Activated CD4-positive, alpha-beta T cell treated with anti-CD3 and anti-CD28 coated beads for 36 hours (primary cell): Measurements from ENCODE around the gene FXYD5. TPM values are rescaled to one million over a fixed set of nuclear protein-coding genes. Genes with fewer than 3 reads are reported as not detected.
A peak's percentile ranks its signal among the peaks of the same experiment; 100 is the strongest.

Experiments used
- ATAC-seq: fragments of 200-7000 bp; cut with Tn5 transposase; one replicate; pipeline ENCODE4 v1.10.0; 2021; ENCODE audit warnings: mild to moderate bottlenecking, moderate library complexity
- CTCF ChIA-PET: fragments of 350-600 bp; sonication (Branson Sonifier 250); formaldehyde crosslinking; loops from one replicate; lab custom pipeline; 2021; ENCODE audit warnings: antibody characterized with exemption; lab: Charles Lee
- POLR2A ChIA-PET: fragments of 350-600 bp; sonication (Branson Sonifier 250); formaldehyde crosslinking; loops from one replicate; lab custom pipeline; 2021; ENCODE audit warnings: antibody characterized with exemption, inconsistent platforms; lab: Charles Lee
- DNase-seq: peaks from one replicate; pipeline ENCODE4 v3.0.0-alpha.2; 2020
- H3K27ac Mint-ChIP-seq: one replicate; pipeline ENCODE4 v1.8.0; 2021; ENCODE audit warnings: mixed read lengths
- H3K27me3 Mint-ChIP-seq: one replicate; pipeline ENCODE4 v1.8.0; 2021; ENCODE audit warnings: mixed read lengths
- H3K36me3 Mint-ChIP-seq: one replicate; pipeline ENCODE4 v1.8.0; 2021; ENCODE audit warnings: low read depth, mixed read lengths
- H3K4me1 Mint-ChIP-seq: one replicate; pipeline ENCODE4 v1.8.0; 2021; ENCODE audit warnings: mixed read lengths
- H3K4me3 Mint-ChIP-seq: one replicate; pipeline ENCODE4 v1.8.0; 2021; ENCODE audit warnings: mild to moderate bottlenecking, moderate library complexity, mixed read lengths
- H3K9me3 Mint-ChIP-seq: one replicate; pipeline ENCODE4 v1.8.0; 2021; ENCODE audit warnings: low read depth, mixed read lengths
- intact Hi-C, 2 experiments: fragments of 100-400 bp; cut with DNase I in 1 of 2; cut with micrococcal nuclease in 1 of 2; formaldehyde crosslinking; loops; one replicate each; pipeline versions ENCODE4 v1.14.2 to v1.15.1; 2022 to 2024; cut with DNase I, micrococcal nuclease
- total RNA-seq, 2 experiments: library from RNA; stranded (reverse); gene quantifications; one replicate each; pipeline ENCODE4 v1.2.3, GENCODE V29; 2021

The FXYD5 gene
- total RNA-seq, 2 experiments from 2014 or later, result 261 to 358 TPM

DNA sequence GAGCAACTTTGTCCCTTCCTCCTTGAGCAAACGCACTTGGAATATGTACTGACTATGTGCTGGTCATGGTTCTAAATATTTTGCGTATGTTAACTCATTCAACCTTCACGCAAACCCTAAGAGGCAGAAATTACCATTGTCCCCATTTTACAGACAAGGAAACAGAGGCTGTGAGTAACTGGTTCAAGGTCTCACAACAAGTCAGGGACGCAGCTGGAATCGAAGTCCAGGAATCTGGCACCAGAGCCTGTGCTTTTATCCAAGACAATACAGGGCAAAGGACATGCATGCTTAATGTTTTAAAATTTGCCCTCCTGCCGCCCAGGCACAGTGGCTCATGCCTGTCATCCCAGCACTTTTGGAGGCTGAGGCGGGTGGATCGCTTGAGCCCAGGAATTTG is 5.1 kb downstream of the FXYD5 start:
- intact Hi-C loops, result loop anchor here in 1 of 2 experiments (10.0 kb wide), 1 partner anchor 485 kb away; the partner anchor contains the start of genes COX6B1 and ETV2
- peaks cover 95% of the 10 kb centered on the region for H3K36me3 Mint-ChIP-seq
- ATAC-seq, result no peak
- peak overlapping the region; percentile 32 for H3K27ac Mint-ChIP-seq
- peaks cover 45% of the 10 kb centered on the region for H3K4me1 Mint-ChIP-seq
- no peak overlapping the region for H3K4me3 Mint-ChIP-seq
- ChIA-PET POLR2A (no interaction called here), CTCF (interaction anchor here (0.8 to 0.9 kb wide), 2 partner anchors 98 to 123 kb away, joined by 3 read pairs; partner anchors contain the start of gene HAMP)
- H3K27me3 Mint-ChIP-seq, result no peaks in the 10 kb centered on the region
- H3K9me3 Mint-ChIP-seq, result peaks cover 26% of the 10 kb centered on the region
- DNase-seq, result no peak

GRCh38 chr19:35160629-35161433 is 6.3 kb downstream of the FXYD5 start:
- no peak for DNase-seq
- Mint-ChIP-seq H3K4me3 (no peak overlapping the region), H3K4me1 (peaks cover 48% of the 10 kb centered on the region), H3K27ac (peak overlapping the region; percentile 29), H3K36me3 (peaks cover 100% of the 10 kb centered on the region), H3K27me3 (no peaks in the 10 kb centered on the region), H3K9me3 (peaks cover 32% of the 10 kb centered on the region)
- ChIA-PET POLR2A (interaction anchor here (0.7 kb wide), 1 partner anchor 14 kb away, joined by 5 read pairs; no protein-coding TSS in a partner anchor), CTCF (interaction anchor here (2.5 kb wide), 1 partner anchor 20 kb away, joined by 8 read pairs; no protein-coding TSS in a partner anchor)
- intact Hi-C loops, result no loop called here
- peak; percentile 17 for ATAC-seq

DNA sequence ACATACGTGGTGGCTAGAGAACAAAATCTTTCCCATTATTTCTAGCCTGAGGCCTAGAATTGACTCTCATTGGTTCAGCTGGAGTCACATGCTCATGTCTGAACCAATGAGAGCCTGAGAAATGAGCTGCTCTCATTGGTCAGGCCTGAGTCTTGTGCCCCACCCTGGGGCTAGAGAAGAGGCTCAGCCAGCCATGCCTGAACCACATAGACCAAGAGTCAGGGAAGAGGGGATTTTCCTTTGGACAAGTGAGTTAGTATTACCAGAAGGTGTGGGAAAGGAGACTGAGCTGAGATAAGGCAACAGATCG is 6.9 kb downstream of the FXYD5 start:
- ChIA-PET POLR2A (interaction anchor here (0.7 kb wide), 1 partner anchor 15 kb away, joined by 5 read pairs; no protein-coding TSS in a partner anchor), CTCF (interaction anchor here (2.5 kb wide), 1 partner anchor 20 kb away, joined by 8 read pairs; no protein-coding TSS in a partner anchor)
- peaks cover 100% of the 10 kb centered on the region for H3K36me3 Mint-ChIP-seq
- ATAC-seq (peak; percentile 33), DNase-seq (no peak)
- no peak overlapping the region for H3K4me3 Mint-ChIP-seq
- H3K27ac Mint-ChIP-seq, result peak overlapping the region; percentile 29
- intact Hi-C loops, result no loop called here
- H3K27me3 Mint-ChIP-seq, result no peaks in the 10 kb centered on the region
- peaks cover 47% of the 10 kb centered on the region for H3K4me1 Mint-ChIP-seq
- peaks cover 38% of the 10 kb centered on the region for H3K9me3 Mint-ChIP-seq

- Mint-ChIP-seq H3K36me3 (peaks cover 100% of the 10 kb centered on the region), H3K4me1 (peaks cover 47% of the 10 kb centered on the region), H3K27me3 (no peaks in the 10 kb centered on the region), H3K4me3 (no peak overlapping the region), H3K27ac (peak overlapping the region; percentile 51), H3K9me3 (peaks cover 41% of the 10 kb centered on the region)
- ATAC-seq, result no peak
- intact Hi-C loops, result no loop called here
- ChIA-PET CTCF (interaction anchor here (0.6 to 2.5 kb wide), 6 partner anchors 9 to 415 kb away, joined by 3 to 8 read pairs (median 4); partner anchors contain the start of gene FXYD5), POLR2A (no interaction called here)
- no peak for DNase-seq
Observed at GRCh38 chr19:35162471-35163326, 8.2 kb downstream of the FXYD5 start.

DNA sequence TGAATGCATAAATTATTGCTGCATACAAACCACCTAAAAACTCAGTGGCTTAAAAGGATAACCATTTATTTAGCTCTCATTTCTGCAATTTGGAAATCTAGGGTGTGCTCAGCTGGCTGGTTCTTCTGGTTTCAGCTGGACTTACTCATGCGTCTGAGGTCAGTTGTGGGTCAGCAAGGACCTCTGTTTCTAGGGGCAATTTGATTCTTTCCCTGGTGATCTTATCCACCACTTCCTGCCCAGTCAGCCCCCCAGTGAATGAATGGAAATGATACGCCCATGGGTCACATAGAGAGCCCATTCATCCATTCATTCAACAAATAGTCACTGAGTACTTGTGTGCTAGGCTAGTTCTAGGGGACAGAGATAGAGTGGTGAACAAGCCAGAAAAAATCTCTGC is 9.9 kb downstream of the FXYD5 start:
- DNase-seq, result no peak
- CTCF ChIA-PET, result no interaction called here
- H3K27me3 Mint-ChIP-seq, result no peaks in the 10 kb centered on the region
- intact Hi-C loops, result no loop called here
- no peak overlapping the region for H3K4me3 Mint-ChIP-seq
- no peak overlapping the region for H3K27ac Mint-ChIP-seq
- peaks cover 41% of the 10 kb centered on the region for H3K9me3 Mint-ChIP-seq
- ATAC-seq, result no peak
- peaks cover 46% of the 10 kb centered on the region for H3K4me1 Mint-ChIP-seq
- POLR2A ChIA-PET, result interaction anchor here (0.6 to 0.7 kb wide), 2 partner anchors 101 to 585 kb away, joined by 3 read pairs; no protein-coding TSS in a partner anchor
- peaks cover 92% of the 10 kb centered on the region for H3K36me3 Mint-ChIP-seq

DNA sequence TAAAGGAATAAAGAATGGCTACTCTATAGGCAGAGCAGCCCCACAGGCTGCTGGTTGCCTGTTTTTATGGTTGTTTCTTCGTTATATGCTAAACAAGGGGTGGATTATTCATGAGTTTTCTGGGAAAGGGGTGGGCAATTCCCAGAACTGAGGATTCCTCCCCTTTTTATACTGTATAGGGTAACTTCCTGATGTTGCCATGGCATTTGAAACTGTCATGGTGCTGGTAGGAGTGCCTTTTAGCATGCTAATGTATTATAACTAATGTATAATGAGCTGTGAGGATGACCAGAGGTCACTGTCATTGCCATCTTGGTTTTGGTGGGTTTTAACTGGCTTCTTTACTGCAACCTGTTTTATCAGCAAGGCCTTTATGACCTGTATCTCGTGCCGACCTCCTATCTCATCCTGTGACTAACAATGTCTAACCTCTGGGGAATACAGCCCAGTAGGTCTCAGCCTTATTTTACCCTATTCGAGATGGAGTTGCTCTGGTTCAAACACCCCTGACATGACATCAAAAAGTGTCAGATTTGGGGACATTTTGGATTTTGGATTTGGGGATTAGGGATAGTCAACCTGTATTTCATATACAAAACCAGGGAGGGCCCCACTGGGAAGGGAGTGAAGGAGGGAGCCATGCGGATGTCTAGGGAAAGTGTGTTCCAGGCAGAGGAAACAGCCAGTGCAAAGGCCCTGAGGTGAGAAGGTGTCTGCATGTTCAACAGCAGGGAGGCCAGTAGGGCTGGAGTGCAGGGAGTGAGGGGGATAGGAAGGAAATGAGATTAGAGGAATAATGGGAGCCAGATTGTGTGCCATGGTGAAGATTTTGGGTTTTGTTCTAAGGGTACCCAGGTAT is 10.9 kb downstream of the FXYD5 start:
- peak overlapping the region; percentile 59 for H3K27ac Mint-ChIP-seq
- no peak for DNase-seq
- peaks cover 41% of the 10 kb centered on the region for H3K9me3 Mint-ChIP-seq
- ATAC-seq, result no peak
- ChIA-PET CTCF (no interaction called here), POLR2A (no interaction called here)
- peaks cover 90% of the 10 kb centered on the region for H3K36me3 Mint-ChIP-seq
- peaks cover 46% of the 10 kb centered on the region for H3K4me1 Mint-ChIP-seq
- intact Hi-C loops, result no loop called here
- H3K4me3 Mint-ChIP-seq, result no peak overlapping the region
- no peaks in the 10 kb centered on the region for H3K27me3 Mint-ChIP-seq

DNA sequence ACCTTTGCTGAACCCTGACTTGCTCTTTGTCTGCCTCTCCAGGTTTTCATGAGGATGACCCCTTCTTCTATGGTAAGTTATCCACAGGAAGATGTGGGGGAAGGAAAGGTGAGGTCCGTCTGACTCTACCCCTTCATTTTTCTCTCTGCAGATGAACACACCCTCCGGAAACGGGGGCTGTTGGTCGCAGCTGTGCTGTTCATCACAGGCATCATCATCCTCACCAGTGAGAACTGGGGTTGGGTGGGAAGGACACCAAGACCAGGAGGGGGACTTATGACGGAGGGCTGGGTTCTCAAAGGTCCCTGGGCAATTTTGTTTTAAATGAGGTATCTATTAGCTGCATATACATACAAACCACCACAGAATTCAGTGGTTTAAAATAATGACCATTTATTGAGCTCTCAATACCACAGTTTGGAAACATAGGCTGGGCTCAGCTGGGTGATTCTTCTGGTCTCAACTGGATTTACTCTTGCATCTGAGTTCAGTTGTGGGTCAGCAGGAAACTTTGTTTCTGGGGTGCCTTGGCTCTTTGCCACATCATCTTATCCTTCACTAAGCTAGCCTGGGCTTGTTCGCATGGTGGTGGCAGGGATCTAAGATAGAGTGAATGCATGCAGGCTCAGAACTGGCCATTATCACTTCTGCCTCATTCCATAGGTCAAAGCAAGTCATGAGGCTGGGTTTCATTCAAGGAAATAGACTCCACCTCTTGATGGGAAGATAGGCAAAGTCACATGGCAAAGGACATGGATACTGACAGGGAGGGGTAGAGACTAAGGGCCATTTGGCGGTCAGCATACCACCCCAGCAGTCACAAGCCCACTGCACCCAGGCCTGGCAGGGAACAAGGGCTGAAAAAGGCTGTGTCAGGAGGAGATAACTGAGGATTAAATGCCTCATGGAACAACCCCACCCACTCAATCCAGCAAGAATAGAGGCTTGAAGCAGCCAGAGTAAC is 11.8 kb downstream of the FXYD5 start:
- Mint-ChIP-seq H3K9me3 (peaks cover 38% of the 10 kb centered on the region), H3K27ac (peak overlapping the region; percentile 72), H3K36me3 (peaks cover 87% of the 10 kb centered on the region), H3K4me1 (peaks cover 43% of the 10 kb centered on the region), H3K27me3 (no peaks in the 10 kb centered on the region), H3K4me3 (no peak overlapping the region)
- ChIA-PET POLR2A (no interaction called here), CTCF (interaction anchor here (0.7 kb wide), 1 partner anchor 236 kb away, joined by 3 read pairs; no protein-coding TSS in a partner anchor)
- DNase-seq, result no peak
- ATAC-seq, result no peak
- intact Hi-C loops, result no loop called here

- H3K27me3 Mint-ChIP-seq, result no peaks in the 10 kb centered on the region
- DNase-seq (no peak), ATAC-seq (no peak)
- peaks cover 46% of the 10 kb centered on the region for H3K4me1 Mint-ChIP-seq
- peaks cover 85% of the 10 kb centered on the region for H3K36me3 Mint-ChIP-seq
- H3K27ac Mint-ChIP-seq, result peak overlapping the region; percentile 78
- POLR2A ChIA-PET, result interaction anchor here (0.6 kb wide), 1 partner anchor 10 kb away, joined by 8 read pairs; no protein-coding TSS in a partner anchor
- H3K9me3 Mint-ChIP-seq, result peaks cover 32% of the 10 kb centered on the region
- CTCF ChIA-PET, result interaction anchor here (0.6 to 0.7 kb wide), 2 partner anchors 81 to 313 kb away, joined by 3 read pairs; no protein-coding TSS in a partner anchor
- H3K4me3 Mint-ChIP-seq, result no peak overlapping the region
- intact Hi-C loops, result no loop called here
Observed at GRCh38 chr19:35167251-35168119, 12.9 kb downstream of the FXYD5 start.

- H3K9me3 Mint-ChIP-seq, result peaks cover 28% of the 10 kb centered on the region
- ChIA-PET CTCF (interaction anchor here (0.7 to 1.1 kb wide), 3 partner anchors 22 to 314 kb away, joined by 3 read pairs; no protein-coding TSS in a partner anchor), POLR2A (interaction anchor here (0.6 kb wide), 1 partner anchor 10 kb away, joined by 8 read pairs; no protein-coding TSS in a partner anchor)
- no peak for DNase-seq
- no peak overlapping the region for H3K4me3 Mint-ChIP-seq
- H3K36me3 Mint-ChIP-seq, result peaks cover 82% of the 10 kb centered on the region
- ATAC-seq, result no peak
- peaks cover 46% of the 10 kb centered on the region for H3K4me1 Mint-ChIP-seq
- peak overlapping the region; percentile 78 for H3K27ac Mint-ChIP-seq
- no peaks in the 10 kb centered on the region for H3K27me3 Mint-ChIP-seq
- intact Hi-C loops, result no loop called here
Observed at GRCh38 chr19:35168196-35168595, 13.7 kb downstream of the FXYD5 start.
